Measurements from ENCODE around the gene OTUD4.
"Not testable (repeated sequence)": the region's sequence is repeated elsewhere in the genome, so short reads cannot be mapped to it uniquely, and the experiment has no call there.

The OTUD4 gene

DNA sequence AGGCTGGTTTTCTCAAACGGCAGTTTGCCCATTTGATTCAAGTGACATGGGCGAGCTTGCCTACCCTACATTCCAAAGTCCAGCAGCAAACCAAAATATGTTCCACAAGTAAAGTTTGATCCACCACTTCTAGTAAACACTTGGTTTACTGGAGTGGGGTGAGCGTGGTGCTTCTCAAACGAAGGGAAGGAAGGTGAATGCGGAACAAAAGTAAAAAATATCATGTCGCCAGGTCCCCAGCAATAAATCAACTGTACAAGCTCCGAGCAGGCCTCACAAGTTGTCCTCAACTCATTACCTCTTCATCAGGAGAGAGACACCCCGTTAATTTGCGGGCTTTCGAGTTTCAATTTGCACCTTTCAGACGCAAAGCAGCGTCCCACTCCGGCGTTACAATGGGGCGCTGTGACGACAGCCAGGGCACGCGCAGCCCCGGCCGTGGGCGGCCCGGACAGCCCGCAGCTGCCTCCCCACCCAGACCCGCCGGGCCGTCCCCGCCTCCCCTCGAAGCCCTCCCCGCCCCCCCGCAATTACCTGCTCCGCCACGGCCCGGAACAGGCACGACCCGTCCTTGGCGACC is 1.0 kb downstream of the OTUD4 start:
- peak in 1 of 2 experiments; percentile 14 for DNase-seq

DNA sequence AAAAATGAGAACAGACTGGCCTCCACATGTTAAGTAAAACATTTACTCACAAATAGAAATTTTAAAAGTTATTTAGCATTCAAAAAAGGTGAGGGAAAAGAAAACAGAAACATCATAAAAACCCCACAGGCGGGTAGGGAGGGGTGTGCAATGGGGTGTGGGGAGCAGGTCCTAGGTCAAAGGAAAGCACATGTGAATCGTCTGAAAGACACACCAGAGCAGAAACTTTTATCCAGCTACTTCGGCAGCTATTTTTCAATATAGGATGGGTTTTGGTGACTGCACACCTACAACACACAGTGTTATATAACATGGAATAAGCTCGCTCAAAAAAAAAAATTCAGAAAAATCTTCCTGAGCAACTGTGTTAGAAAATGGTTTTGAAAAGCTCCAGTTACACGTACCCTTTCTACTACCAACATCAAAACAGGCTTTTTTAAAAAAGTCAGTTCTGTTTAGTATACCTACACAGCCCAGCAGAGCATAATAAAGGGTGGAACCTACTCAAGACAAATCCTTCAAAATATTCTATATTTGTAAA is 1.6 kb downstream of the OTUD4 start:
- no peak for DNase-seq

- DNase-seq, result no peak
Measured at GRCh38 chr4:145177906-145178538, 2.4 kb downstream of the OTUD4 start.

DNA sequence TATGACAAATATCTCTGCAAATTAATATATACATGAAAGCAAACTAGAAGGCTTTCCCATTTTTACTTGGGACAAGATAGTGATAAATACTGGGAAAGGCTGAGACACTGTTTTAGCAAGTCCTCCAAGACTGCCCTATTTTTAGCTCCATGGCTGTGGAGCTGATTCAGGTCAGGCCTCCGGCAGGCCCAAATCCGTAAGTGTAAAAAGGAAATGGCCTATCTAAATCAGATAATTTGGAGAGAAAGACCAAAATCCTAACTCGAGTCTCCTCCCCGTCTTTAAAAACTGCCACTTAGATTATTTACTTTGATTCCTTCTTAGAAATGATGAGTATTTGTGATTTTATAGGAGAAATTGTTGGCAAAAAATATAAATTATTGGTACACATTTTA is 2.9 kb downstream of the OTUD4 start:
- DNase-seq, result no peak

GRCh38 chr4:145176641-145177432 is 3.6 kb downstream of the OTUD4 start:
- no peak for DNase-seq

GRCh38 chr4:145171911-145172310 is 8.5 kb downstream of the OTUD4 start:
- no peak for DNase-seq

- no peak for DNase-seq
Measured at GRCh38 chr4:145170223-145170622, 10.2 kb downstream of the OTUD4 start.

DNA sequence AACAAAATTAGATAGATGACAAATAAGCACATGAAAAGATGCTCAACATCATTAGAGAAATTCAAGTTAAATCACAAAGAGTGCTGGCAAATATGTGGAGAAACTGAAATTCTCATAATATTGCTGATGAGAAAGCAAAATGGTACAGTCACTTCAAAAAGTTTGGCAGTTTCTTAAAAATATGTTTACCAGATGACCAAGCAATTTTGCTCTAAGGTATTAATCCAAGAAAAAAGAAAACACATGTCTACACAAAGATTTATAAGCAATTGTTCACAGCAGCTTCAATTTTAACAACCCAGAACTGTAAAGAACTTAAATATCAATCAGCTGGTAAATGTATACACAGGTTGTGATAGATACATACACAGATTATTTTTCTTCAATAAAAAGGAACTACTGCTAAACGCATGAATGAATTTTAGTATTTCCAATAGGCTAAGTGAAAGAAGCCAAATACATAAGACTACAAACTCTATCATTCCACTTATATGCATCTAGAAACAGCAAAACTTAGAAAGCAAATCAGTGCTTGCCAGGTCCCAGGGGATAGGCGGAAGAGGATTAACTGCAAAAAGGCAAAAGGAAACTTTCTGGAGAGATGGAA is 11.7 kb downstream of the OTUD4 start:
- DNase-seq, result no peak

GRCh38 chr4:145167887-145168286 is 12.5 kb downstream of the OTUD4 start:
- DNase-seq, result no peak

- DNase-seq, result no peak
Measured at GRCh38 chr4:145161549-145161948, 18.8 kb downstream of the OTUD4 start.

- no peak for DNase-seq
Measured at GRCh38 chr4:145156986-145157385, 23.4 kb downstream of the OTUD4 start.

DNA sequence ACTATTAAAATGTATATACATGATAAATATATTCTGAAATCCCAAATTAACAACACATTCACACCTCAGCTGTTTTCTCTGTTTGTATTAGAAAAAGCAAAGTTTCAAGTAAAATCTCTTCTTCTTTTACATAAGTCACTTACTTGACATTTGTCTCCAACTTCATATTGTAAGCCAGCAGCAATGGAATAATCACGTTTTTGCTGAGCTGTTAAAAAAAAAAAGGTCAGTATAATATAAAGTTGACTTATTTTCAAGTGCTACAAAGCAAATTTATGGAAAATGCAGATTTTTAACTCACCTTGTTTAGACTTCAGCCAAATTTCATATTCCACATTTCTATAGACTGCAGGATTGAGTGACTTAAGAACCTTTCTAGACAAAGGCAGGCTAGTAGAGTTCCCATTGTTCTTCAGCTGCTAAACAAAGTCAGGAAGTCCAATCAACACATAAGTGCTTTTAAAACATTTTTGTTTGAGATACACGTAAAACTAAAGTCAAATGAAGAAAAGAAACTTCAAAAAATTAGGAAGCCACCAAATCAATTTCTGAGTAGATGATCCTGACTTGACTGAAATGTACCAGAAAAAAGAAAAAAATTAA is 25.0 kb downstream of the OTUD4 start:
- no peak for DNase-seq

- no peak for DNase-seq
Measured at GRCh38 chr4:145154573-145154972, 25.8 kb downstream of the OTUD4 start.

- no peak for DNase-seq
Measured at GRCh38 chr4:145153904-145154298, 26.5 kb downstream of the OTUD4 start.

DNA sequence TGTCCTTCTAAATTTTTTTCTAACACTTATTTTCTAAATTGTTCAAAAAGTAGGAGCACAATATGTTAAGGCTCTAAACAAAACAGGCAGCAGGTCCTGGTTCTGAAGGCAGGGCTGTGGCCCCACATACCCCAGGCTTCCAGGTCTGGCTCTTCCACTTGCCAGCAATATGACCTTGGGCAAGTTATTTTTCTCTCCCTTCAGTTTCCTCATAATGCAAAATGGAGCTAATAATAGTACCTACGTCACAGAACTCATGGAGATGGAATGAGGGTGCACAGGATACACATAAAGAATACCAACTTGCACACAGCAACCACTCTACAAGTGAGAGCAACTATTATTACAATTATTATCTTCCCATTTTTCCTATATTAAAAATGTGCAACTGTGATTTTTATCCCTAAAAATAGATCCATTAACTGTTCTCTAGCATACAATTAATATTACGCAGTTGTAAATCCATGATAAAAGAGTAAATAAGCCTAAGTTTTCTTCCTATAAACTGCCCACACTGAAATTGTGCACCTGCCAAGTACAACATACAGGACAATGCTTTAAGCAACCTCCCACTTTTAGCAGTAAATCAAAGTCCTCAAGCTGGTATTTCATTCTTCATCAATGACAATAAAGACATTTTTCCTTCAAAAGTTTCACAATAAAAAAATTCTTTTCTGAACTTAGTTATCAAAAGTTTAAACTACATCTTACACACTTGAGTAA is 27.0 kb downstream of the OTUD4 start:
- DNase-seq, result no peak

DNA sequence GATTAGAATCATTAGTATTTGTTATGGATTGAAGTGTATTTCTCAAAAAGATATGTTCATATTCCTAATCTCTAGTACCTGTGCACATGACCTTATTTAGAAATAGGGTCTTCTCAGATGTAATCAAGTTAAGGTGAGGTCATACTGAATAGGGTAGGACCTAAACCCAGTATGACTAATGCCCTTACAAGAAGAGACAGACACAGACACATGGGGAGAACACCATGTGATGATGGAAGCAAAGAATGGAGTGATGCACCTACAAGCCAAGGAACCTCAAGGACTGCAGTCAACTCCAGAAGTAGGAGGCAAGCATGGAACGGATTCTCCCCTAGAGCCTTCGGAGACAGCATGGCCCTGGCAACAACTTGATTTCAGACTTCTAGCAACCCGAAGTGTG is 31.4 kb downstream of the OTUD4 start:
- no peak for DNase-seq

DNA sequence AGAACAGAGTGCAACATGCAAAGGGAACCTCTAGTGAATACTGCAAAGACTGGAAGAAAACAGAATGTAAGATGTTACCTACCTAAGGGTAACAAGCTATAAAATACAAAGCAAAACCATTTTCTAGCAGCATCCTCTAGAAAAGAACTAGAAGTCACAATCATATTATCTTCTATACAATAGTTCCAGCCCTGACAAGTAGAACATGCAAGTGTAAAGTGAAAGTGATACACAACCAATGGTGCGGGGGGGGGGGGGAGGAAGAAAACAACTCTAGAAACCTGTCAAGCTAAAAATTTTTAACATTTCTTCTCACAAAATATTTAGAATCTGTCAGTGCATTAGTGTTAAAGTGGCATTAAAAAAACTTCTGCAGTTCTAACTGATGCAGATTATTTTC is 44.2 kb downstream of the OTUD4 start:
- not testable (repeated sequence) for DNase-seq

GRCh38 chr4:145132511-145133098 is 47.8 kb downstream of the OTUD4 start:
- no peak for DNase-seq

GRCh38 chr4:145131848-145132247 is 48.5 kb downstream of the OTUD4 start:
- DNase-seq, result no peak

GRCh38 chr4:145130788-145131399 is 49.5 kb downstream of the OTUD4 start:
- no peak for DNase-seq

GRCh38 chr4:145130130-145130529 is 50.3 kb downstream of the OTUD4 start:
- DNase-seq, result no peak

GRCh38 chr4:145125396-145125795 is 55.0 kb downstream of the OTUD4 start:
- DNase-seq, result no peak

Data from NCI-H446 (cell line).